Measurements from ENCODE around the gene GRAP2.

GRAP2 gene

DNA sequence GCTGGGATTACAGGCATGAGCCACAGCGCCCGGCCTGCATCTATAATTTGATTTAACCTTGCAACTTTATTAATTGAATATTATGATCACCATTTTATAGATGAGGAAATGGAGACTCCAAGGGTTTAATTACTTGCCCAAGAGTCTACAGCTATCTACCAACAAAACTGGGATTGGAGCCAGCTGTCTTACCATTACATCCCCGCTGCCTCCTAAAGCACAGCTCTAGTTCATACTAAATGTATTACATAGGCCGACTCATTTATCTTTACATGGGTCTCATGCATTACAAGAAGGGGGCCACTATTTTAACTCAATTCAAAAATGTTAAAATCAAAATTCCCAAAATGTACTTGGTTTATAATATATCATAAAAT lies 45.2 kb downstream of the GRAP2 start:
- TF ChIP-seq, protein P1, sequence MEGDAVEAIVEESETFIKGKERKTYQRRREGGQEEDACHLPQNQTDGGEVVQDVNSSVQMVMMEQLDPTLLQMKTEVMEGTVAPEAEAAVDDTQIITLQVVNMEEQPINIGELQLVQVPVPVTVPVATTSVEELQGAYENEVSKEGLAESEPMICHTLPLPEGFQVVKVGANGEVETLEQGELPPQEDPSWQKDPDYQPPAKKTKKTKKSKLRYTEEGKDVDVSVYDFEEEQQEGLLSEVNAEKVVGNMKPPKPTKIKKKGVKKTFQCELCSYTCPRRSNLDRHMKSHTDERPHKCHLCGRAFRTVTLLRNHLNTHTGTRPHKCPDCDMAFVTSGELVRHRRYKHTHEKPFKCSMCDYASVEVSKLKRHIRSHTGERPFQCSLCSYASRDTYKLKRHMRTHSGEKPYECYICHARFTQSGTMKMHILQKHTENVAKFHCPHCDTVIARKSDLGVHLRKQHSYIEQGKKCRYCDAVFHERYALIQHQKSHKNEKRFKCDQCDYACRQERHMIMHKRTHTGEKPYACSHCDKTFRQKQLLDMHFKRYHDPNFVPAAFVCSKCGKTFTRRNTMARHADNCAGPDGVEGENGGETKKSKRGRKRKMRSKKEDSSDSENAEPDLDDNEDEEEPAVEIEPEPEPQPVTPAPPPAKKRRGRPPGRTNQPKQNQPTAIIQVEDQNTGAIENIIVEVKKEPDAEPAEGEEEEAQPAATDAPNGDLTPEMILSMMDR (IDR thresholded peaks at IDR 0.05; ENCODE audit: insufficient read depth, low read length): no peak
- TF ChIP-seq SPI1 (IDR thresholded peaks at IDR 0.05; ENCODE audit: borderline replicate concordance, low read depth) (no peak), POLR2AphosphoS5 (IDR thresholded peaks at IDR 0.05; ENCODE audit: low read depth) (no peak), GABPA (IDR thresholded peaks at IDR 0.05; ENCODE audit: low read depth) (no peak)
- TF ChIP-seq, protein P2, sequence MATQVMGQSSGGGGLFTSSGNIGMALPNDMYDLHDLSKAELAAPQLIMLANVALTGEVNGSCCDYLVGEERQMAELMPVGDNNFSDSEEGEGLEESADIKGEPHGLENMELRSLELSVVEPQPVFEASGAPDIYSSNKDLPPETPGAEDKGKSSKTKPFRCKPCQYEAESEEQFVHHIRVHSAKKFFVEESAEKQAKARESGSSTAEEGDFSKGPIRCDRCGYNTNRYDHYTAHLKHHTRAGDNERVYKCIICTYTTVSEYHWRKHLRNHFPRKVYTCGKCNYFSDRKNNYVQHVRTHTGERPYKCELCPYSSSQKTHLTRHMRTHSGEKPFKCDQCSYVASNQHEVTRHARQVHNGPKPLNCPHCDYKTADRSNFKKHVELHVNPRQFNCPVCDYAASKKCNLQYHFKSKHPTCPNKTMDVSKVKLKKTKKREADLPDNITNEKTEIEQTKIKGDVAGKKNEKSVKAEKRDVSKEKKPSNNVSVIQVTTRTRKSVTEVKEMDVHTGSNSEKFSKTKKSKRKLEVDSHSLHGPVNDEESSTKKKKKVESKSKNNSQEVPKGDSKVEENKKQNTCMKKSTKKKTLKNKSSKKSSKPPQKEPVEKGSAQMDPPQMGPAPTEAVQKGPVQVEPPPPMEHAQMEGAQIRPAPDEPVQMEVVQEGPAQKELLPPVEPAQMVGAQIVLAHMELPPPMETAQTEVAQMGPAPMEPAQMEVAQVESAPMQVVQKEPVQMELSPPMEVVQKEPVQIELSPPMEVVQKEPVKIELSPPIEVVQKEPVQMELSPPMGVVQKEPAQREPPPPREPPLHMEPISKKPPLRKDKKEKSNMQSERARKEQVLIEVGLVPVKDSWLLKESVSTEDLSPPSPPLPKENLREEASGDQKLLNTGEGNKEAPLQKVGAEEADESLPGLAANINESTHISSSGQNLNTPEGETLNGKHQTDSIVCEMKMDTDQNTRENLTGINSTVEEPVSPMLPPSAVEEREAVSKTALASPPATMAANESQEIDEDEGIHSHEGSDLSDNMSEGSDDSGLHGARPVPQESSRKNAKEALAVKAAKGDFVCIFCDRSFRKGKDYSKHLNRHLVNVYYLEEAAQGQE (IDR thresholded peaks at IDR 0.05; ENCODE audit: insufficient replicate concordance, low read depth): no peak
- H3K27me3 ChIP-seq (ENCODE audit: insufficient read depth, poor library complexity, severe bottlenecking): peaks cover 2% of the 10 kb centered on the region
- no peak overlapping the region for H3K27ac ChIP-seq (replicated peaks)
- H3K4me3 ChIP-seq (replicated peaks; ENCODE audit: insufficient read depth, low read length): no peak overlapping the region
- DNase-seq (ENCODE audit: low read depth in 1 of 2, low spot score in 1 of 2): no peak

DNA sequence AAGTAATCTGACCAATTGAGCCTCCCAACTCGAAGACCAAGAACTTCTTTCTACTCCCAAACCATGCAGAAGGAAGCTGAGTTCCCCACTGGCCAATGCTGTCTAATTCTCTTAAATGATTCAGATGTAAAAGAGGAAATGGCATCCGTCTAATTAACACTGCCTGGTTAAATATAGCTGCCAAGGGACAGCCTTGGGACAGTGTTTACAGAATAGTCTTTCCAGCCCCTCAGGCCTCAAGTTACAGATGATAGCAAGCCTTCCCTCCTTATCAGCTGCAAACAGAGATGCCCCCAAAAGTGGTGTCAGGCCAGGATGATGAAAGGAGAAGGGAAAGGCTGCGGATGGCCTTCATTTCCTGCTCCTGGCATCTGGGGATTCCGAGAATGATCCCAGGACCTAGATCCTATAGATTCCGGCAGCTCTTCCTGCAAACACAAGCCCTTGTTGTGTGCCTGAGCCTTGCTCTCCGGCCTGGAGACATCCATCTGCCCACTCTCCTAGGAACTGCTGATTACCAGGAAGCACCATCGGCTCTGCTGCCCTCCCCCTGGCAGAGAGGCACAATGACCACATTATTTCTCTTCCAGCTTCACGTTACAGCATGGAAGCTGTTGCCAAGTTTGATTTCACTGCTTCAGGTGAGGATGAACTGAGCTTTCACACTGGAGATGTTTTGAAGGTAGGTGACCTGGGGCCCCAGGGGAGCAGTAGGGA lies 45.8 kb downstream of the GRAP2 start:
- DNase-seq (ENCODE audit: low read depth in 1 of 2, low spot score in 1 of 2): no peak
- Histone ChIP-seq H3K27me3 (ENCODE audit: insufficient read depth, poor library complexity, severe bottlenecking) (peaks cover 2% of the 10 kb centered on the region), H3K4me3 (replicated peaks; ENCODE audit: insufficient read depth, low read length) (no peak overlapping the region), H3K27ac (replicated peaks) (no peak overlapping the region)
- TF ChIP-seq, protein P2 (IDR thresholded peaks at IDR 0.05; ENCODE audit: insufficient replicate concordance, low read depth): no peak
- peak; percentile 84 for TF ChIP-seq SPI1 (IDR thresholded peaks at IDR 0.05; ENCODE audit: borderline replicate concordance, low read depth)

DNA sequence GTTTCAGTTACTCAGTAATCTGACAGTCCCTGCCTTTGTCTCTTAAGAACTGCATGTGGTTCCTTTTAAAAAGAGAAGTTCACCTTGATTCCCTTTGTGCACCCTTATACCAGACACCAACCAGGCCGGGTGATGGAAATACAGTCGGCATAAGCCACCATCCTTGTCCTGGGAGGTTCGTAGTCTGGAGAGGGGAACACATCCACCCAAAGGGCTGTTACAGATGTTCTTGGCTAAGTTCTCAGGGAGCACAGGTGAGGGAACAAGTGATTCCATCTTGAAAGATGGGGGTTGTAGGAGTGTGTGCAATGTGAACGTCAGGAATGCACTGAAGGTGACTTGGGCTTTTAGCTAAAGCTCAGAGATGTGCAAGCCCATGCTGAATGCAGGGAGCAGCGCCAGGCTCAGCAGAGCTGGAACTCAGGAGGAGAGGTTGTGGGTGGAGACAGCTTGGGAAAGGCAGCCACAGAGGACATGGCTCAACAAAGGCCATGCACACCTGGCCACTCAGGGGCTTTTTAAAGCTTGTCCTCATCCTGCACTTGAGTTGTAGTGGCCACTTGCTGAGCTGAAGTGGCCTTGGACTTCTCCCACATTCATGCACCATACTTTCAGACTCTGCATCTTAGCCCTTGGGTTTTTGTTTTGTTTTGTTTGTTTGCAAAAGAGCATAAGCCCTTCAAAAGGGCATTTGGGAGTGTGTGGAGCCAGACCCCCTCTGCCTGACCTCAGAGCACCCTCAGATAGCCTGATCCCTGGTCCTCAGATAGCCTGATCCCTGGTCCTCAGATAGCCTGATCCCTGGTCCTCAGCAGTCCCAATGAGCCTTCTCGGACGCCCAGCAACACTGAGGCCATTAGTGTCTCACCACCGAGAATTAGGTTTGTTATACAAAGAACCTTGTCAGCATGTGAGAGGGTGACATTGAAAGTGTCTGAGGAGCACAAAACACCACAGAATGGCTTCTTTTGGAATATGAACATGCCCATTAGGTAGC lies 46.6 kb downstream of the GRAP2 start:
- no peak overlapping the region for H3K4me3 ChIP-seq (replicated peaks; ENCODE audit: insufficient read depth, low read length)

More for the DNA sequence above, 46.6 kb downstream of the GRAP2 start:
- H3K27ac ChIP-seq (replicated peaks): no peak overlapping the region
- TF ChIP-seq, protein P2 (IDR thresholded peaks at IDR 0.05; ENCODE audit: insufficient replicate concordance, low read depth): no peak
- TF ChIP-seq POLR2AphosphoS5 (IDR thresholded peaks at IDR 0.05; ENCODE audit: low read depth) (no peak), SPI1 (IDR thresholded peaks at IDR 0.05; ENCODE audit: borderline replicate concordance, low read depth) (no peak), GABPA (IDR thresholded peaks at IDR 0.05; ENCODE audit: low read depth) (no peak)
- TF ChIP-seq, protein P1 (IDR thresholded peaks at IDR 0.05; ENCODE audit: insufficient read depth, low read length): no peak
- no peak for DNase-seq (ENCODE audit: low read depth in 1 of 2, low spot score in 1 of 2)
- H3K27me3 ChIP-seq (ENCODE audit: insufficient read depth, poor library complexity, severe bottlenecking): peaks cover 2% of the 10 kb centered on the region
